Trophoblast cell (in vitro differentiated cells and primary cell): Measurements from ENCODE around the gene XXYLT1.

Source experiments
- DNase-seq, 2 donors: peaks; one replicate each; pipeline ENCODE4 v3.0.0-alpha.2; 2016
- H2AFZ ChIP-seq: 2 replicates; pipeline ENCODE4 v1.6.1; 2013; ENCODE audit warnings: low read length, moderate library complexity, mild to moderate bottlenecking; ENCODE audit not compliant: insufficient read depth, poor library complexity
- H2AK5ac ChIP-seq: 2 replicates; pipeline ENCODE4 v1.6.1; 2013; ENCODE audit warnings: mild to moderate bottlenecking, low read length
- H2BK120ac ChIP-seq: 2 replicates; pipeline ENCODE4 v1.6.1; 2013; ENCODE audit warnings: low read length, mild to moderate bottlenecking, moderate library complexity; ENCODE audit not compliant: insufficient read depth, poor library complexity
- H2BK12ac ChIP-seq: 2 replicates; pipeline ENCODE4 v1.6.1; 2013; ENCODE audit warnings: mild to moderate bottlenecking, low read length, moderate library complexity
- H2BK5ac ChIP-seq: 2 replicates; pipeline ENCODE4 v1.6.1; 2013; ENCODE audit warnings: low read length, low read depth, moderate library complexity, mild to moderate bottlenecking; ENCODE audit not compliant: poor library complexity
- H3K14ac ChIP-seq: 2 replicates; pipeline ENCODE4 v1.6.1; 2013; ENCODE audit warnings: mild to moderate bottlenecking, low read length
- H3K18ac ChIP-seq: 2 replicates; pipeline ENCODE4 v1.6.1; 2013; ENCODE audit warnings: mild to moderate bottlenecking, low read length
- H3K23ac ChIP-seq: 2 replicates; pipeline ENCODE4 v1.6.1; 2013; ENCODE audit warnings: low read length
- H3K27ac ChIP-seq: 2 replicates; pipeline ENCODE4 v1.5.1; 2013; ENCODE audit warnings: low read depth, mild to moderate bottlenecking, inconsistent platforms, low read length, moderate library complexity
- H3K27me3 ChIP-seq: 2 replicates; pipeline ENCODE4 v1.6.1; 2013; ENCODE audit warnings: inconsistent platforms, mild to moderate bottlenecking, low read length, moderate library complexity; ENCODE audit not compliant: insufficient read depth
- H3K36me3 ChIP-seq, 2 experiments: 1 replicate in 1 of 2; 2 replicates in 1 of 2; pipeline ENCODE4 v1.6.1; 2013; ENCODE audit warnings: low read length in 2 of 2, mild to moderate bottlenecking in 2 of 2, moderate library complexity in 1 of 2; ENCODE audit not compliant: insufficient read depth in 2 of 2, control insufficient read depth in 1 of 2
- H3K4ac ChIP-seq: 2 replicates; pipeline ENCODE4 v1.6.1; 2013; ENCODE audit warnings: low read depth, mild to moderate bottlenecking, low read length, moderate library complexity
- H3K4me1 ChIP-seq, 2 experiments: 1 replicate in 1 of 2; 2 replicates in 1 of 2; pipeline ENCODE4 v1.6.1; 2013; ENCODE audit warnings: low read length in 2 of 2, mild to moderate bottlenecking in 2 of 2, moderate library complexity in 1 of 2; ENCODE audit not compliant: insufficient read depth in 2 of 2, control insufficient read depth in 1 of 2
- H3K4me2 ChIP-seq: 2 replicates; pipeline ENCODE4 v1.6.1; 2013; ENCODE audit warnings: inconsistent platforms, mild to moderate bottlenecking, low read length, moderate library complexity
- H3K4me3 ChIP-seq: 2 replicates; pipeline ENCODE4 v1.5.1; 2013; ENCODE audit warnings: mild to moderate bottlenecking, low read depth, low read length, inconsistent platforms
- H3K79me1 ChIP-seq: one replicate; pipeline ENCODE4 v1.6.1; 2013; ENCODE audit warnings: low read length
- H3K79me2 ChIP-seq: 2 replicates; pipeline ENCODE4 v1.6.1; 2013; ENCODE audit warnings: low read length, mild to moderate bottlenecking; ENCODE audit not compliant: control insufficient read depth, insufficient read depth, poor library complexity
- H3K9ac ChIP-seq: 2 replicates; pipeline ENCODE4 v1.6.1; 2013; ENCODE audit warnings: mild to moderate bottlenecking, low read length
- H3K9me3 ChIP-seq: 2 replicates; pipeline ENCODE4 v1.6.1; 2013; ENCODE audit warnings: low read depth, mild to moderate bottlenecking, control low read depth, inconsistent platforms, low read length; ENCODE audit not compliant: insufficient read depth
- H4K12ac ChIP-seq: 2 replicates; pipeline ENCODE4 v1.6.1; 2013; ENCODE audit warnings: low read depth, mild to moderate bottlenecking, low read length, moderate library complexity
- H4K8ac ChIP-seq: 2 replicates; pipeline ENCODE4 v1.6.1; 2013; ENCODE audit warnings: low read depth, mild to moderate bottlenecking, low read length, moderate library complexity
- H4K91ac ChIP-seq: one replicate; pipeline ENCODE4 v1.6.1; 2013; ENCODE audit warnings: low read depth, mild to moderate bottlenecking, low read length, moderate library complexity
- WGBS: extraction: QIAGEN DNeasy Blood & Tissue Kit; methylation state at CpG from one replicate; pipeline ENCODE4 v1.1.7; 2013; ENCODE audit warnings: missing lambda C conversion rate; ENCODE audit not compliant: insufficient read length, insufficient coverage; ENCODE audit errors: extremely low coverage; 5-methylcytosine and 5-hydroxymethylcytosine counted together

Gene XXYLT1

DNA sequence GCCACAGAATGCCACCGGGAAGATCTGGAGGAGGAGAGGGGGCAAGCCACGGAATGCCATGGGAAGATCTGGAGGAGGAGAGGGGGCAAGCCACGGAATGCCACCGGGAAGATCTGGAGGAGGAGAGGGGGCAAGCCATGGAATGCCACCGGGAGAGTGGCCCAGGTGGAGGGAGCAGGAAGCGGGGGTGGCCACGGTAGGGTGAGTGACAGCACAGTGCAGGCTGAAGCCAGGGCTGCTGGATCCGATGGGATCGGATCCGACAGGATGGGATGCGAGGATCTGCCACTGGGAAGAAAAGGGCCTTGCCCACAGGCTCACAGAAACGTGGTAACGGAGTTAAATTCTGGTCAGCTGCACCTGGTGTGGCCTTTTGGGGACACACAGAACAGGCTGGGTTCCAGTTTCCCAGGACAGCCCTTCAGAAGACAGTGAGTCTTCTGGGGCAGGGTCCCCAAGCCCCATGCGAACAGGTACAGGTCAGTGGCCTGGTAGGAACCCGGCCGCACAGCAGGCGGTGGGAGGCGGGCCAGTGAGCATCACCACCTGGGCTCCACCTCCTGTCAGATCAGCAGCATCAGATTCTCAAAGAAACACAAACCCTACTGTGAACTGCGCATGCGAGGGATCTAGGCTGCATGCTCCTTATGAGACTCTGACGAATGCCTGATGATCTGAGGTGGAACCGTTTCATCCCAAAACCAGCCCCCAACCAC, 58.8 kb downstream of the XXYLT1 start:
- Histone ChIP-seq H2BK12ac (no peak overlapping the region), H3K4me1 (peaks cover 13 to 22% of the 10 kb centered on the region in 2 experiments), H3K27me3 (no peaks in the 10 kb centered on the region), H3K27ac (no peak overlapping the region), H3K18ac (peak overlapping the region; percentile 56), H3K4ac (no peak overlapping the region), H4K91ac (no peak overlapping the region), H4K8ac (no peak overlapping the region), H3K4me2 (no peak overlapping the region), H2BK120ac (no peak overlapping the region), H3K79me1 (peaks cover 2% of the 10 kb centered on the region), H2AK5ac (peak overlapping the region; percentile 12), H2AFZ (no peak overlapping the region), H3K9ac (peak overlapping the region; percentile 44), H3K4me3 (no peak overlapping the region), H3K36me3 (no peaks in the 10 kb centered on the region), H2BK5ac (no peak overlapping the region), H3K23ac (no peak overlapping the region), H3K14ac (no peak overlapping the region), H4K12ac (no peak overlapping the region), H3K79me2 (no peaks in the 10 kb centered on the region), H3K9me3 (no peaks in the 10 kb centered on the region)
- no CpG with 5 or more reads among the region's 22 CpGs for WGBS
- DNase-seq: no peak

GRCh38 chr3:195210266-195210973, 60.5 kb downstream of the XXYLT1 start:
- Histone ChIP-seq H3K4ac (no peak overlapping the region), H3K9me3 (no peaks in the 10 kb centered on the region), H2AK5ac (no peak overlapping the region), H2BK5ac (no peak overlapping the region), H3K14ac (no peak overlapping the region), H4K8ac (no peak overlapping the region), H4K91ac (no peak overlapping the region), H3K18ac (no peak overlapping the region), H3K27ac (no peak overlapping the region), H3K79me2 (no peaks in the 10 kb centered on the region), H3K23ac (no peak overlapping the region), H3K9ac (no peak overlapping the region), H3K79me1 (peaks cover 2% of the 10 kb centered on the region), H2AFZ (no peak overlapping the region), H3K36me3 (peaks cover 0 to 3% of the 10 kb centered on the region in 2 experiments), H3K4me2 (no peak overlapping the region), H4K12ac (no peak overlapping the region), H2BK12ac (no peak overlapping the region), H3K27me3 (no peaks in the 10 kb centered on the region), H3K4me1 (peaks cover 13 to 22% of the 10 kb centered on the region in 2 experiments), H2BK120ac (no peak overlapping the region), H3K4me3 (no peak overlapping the region)
- DNase-seq: no peak
- no CpG with 5 or more reads among the region's 13 CpGs for WGBS

DNA sequence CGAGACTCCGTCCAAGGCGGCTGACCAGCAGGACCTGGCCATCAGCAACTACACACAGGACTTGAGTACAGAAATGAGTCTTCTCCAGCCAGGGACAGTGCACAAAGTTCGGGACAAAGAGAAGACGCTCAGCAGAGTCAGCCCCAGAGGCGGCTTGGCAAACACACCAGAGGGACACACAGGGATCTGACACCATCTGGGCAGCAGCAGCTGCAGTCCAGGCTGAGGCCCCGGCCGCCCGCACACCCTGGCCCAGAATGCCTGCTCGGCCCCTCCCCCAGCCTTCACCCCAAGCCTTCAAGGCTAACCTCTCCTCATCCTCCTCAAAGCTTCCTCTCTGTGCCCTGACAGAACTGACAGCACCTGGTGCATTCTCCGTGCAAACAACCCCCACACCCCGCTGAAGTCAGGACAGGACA, 61.1 kb downstream of the XXYLT1 start:
- no peak overlapping the region for H3K27ac ChIP-seq
- H4K91ac ChIP-seq: no peak overlapping the region
- DNase-seq: no peak
- H3K4me2 ChIP-seq: no peak overlapping the region
- H2BK12ac ChIP-seq: peak overlapping the region; percentile 35
- H4K8ac ChIP-seq: no peak overlapping the region
- no peak overlapping the region for H3K9ac ChIP-seq
- WGBS: no CpG with 5 or more reads among the region's 12 CpGs
- no peak overlapping the region for H2BK120ac ChIP-seq
- no peaks in the 10 kb centered on the region for H3K9me3 ChIP-seq
- H2BK5ac ChIP-seq: no peak overlapping the region
- H3K23ac ChIP-seq: no peak overlapping the region
- H3K27me3 ChIP-seq: no peaks in the 10 kb centered on the region
- no peak overlapping the region for H2AFZ ChIP-seq
- H3K4me1 ChIP-seq: peaks cover 13 to 22% of the 10 kb centered on the region in 2 experiments
- peak overlapping the region; percentile 3 for H3K18ac ChIP-seq
- peaks cover 2% of the 10 kb centered on the region for H3K79me1 ChIP-seq
- H4K12ac ChIP-seq: no peak overlapping the region
- no peak overlapping the region for H2AK5ac ChIP-seq
- H3K4ac ChIP-seq: no peak overlapping the region
- H3K36me3 ChIP-seq: peaks cover 0 to 3% of the 10 kb centered on the region in 2 experiments
- H3K4me3 ChIP-seq: no peak overlapping the region
- peak overlapping the region; percentile 10 for H3K14ac ChIP-seq
- H3K79me2 ChIP-seq: no peaks in the 10 kb centered on the region

DNA sequence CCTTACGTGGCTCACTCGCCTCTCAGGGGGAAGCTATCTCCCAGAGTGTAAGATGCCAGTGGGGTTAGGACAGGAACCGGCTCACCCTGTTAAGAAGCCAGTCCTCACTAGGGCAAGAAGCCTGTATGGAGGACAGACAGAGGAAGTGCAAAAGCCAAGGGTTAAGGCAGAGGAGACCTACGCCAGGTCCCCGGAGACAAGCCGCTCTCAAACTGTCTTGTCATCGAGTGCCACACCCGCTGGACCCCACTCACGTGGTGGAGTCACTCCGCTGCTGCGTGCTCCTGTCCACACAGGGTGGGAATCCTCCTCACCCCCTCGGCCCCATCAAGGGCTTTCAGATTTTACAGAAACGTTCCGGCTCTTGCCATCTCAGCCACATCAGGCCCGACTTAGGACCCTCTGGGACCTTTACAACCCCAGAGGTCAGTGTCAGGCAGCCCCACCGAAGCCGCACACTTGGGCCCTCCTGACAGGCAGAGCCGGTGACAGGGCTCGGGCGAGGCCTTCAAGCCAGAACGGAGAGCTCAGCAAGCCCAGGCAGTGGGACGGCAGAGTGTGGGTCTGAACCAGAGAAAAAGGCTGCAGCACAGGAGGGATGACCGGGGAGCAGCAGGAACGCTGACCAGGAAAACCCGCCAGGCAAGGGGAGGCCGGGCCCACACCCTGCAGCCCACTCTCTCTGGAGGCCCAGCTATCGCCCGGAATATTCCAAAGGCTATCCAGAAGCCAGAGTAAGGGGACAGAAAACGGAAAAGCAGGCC, 61.7 kb downstream of the XXYLT1 start:
- Histone ChIP-seq H3K27ac (no peak overlapping the region), H2AFZ (peak overlapping the region; percentile 10), H3K4me1 (peaks cover 13 to 21% of the 10 kb centered on the region in 2 experiments), H3K4me3 (no peak overlapping the region), H3K4me2 (no peak overlapping the region), H4K8ac (peak overlapping the region; percentile 24), H2BK5ac (no peak overlapping the region), H2AK5ac (peak overlapping the region; percentile 36), H3K27me3 (no peaks in the 10 kb centered on the region), H3K9me3 (no peaks in the 10 kb centered on the region), H4K12ac (no peak overlapping the region), H3K4ac (peak overlapping the region; percentile 37), H3K14ac (peak overlapping the region; percentile 17), H2BK12ac (peak overlapping the region; percentile 35), H3K9ac (no peak overlapping the region), H2BK120ac (no peak overlapping the region), H3K36me3 (peaks cover 0 to 3% of the 10 kb centered on the region in 2 experiments), H3K18ac (peak overlapping the region; percentile 3), H4K91ac (no peak overlapping the region), H3K23ac (no peak overlapping the region), H3K79me1 (peaks cover 2% of the 10 kb centered on the region), H3K79me2 (no peaks in the 10 kb centered on the region)
- no peak for DNase-seq
- WGBS: no CpG with 5 or more reads among the region's 29 CpGs
